Testis (tissue), 2 donors: ENCODE results near the gene NTF3.

ENCODE experiments used
- CTCF ChIP-seq, 3 experiments: fragments of 450-650 bp in 2 of 3; fragments of 200-600 bp in 1 of 3; sonication (generic) in 1 of 3; IDR thresholded peaks; one replicate each; pipeline ENCODE4 v1.5.1; 2016 to 2019; ENCODE audit warnings: antibody characterized with exemption in 3 of 3, mild to moderate bottlenecking in 2 of 3, moderate library complexity in 1 of 3
- POLR2A ChIP-seq: fragments of 450-650 bp; IDR thresholded peaks from one replicate; pipeline ENCODE4 v1.6.1; 2017; ENCODE audit warnings: antibody characterized with exemption, mild to moderate bottlenecking, moderate library complexity

GRCh38 chr12:5521456-5522325 is 89.8 kb downstream of the NTF3 start:
- no peak for TF ChIP-seq CTCF (IDR thresholded peaks at IDR 0.05)
- no peak for TF ChIP-seq POLR2A
